Thyroid gland (tissue), 4 donors: ENCODE data around the gene FKBP11.
"Not testable (repeated sequence)": the region's sequence is repeated elsewhere in the genome, so short reads cannot be mapped to it uniquely, and the experiment has no call there.

Source experiments
- CTCF ChIP-seq, 6 experiments: fragments of 200-600 bp in 3 of 6; fragments of 450-650 bp in 3 of 6; sonication (generic) in 3 of 6; IDR thresholded peaks; one replicate each; pipeline ENCODE4 v1.5.1; 2016 to 2019; ENCODE audit warnings: antibody characterized with exemption in 6 of 6, mild to moderate bottlenecking in 2 of 6, inconsistent platforms in 1 of 6, moderate library complexity in 1 of 6
- POLR2A ChIP-seq, 2 donors: fragments of 450-650 bp; IDR thresholded peaks; one replicate each; pipeline ENCODE4 v1.6.1; 2017; ENCODE audit warnings: antibody characterized with exemption in 2 of 2, mild to moderate bottlenecking in 2 of 2, moderate library complexity in 1 of 2

GRCh38 chr12:48909698-48910097 is 15.6 kb downstream of the FKBP11 start:
- not testable (repeated sequence) for TF ChIP-seq POLR2A, CTCF (IDR thresholded peaks at IDR 0.05)
